Measurements from ENCODE around the gene KIF3B. TPM values are rescaled to one million over a fixed set of nuclear protein-coding genes. Genes with fewer than 3 reads are reported as not detected.
"Not testable (repeated sequence)": the region's sequence is repeated elsewhere in the genome, so short reads cannot be mapped to it uniquely, and the experiment has no call there.

Gene KIF3B
- total RNA-seq, 1 experiment from 2014 or later = 21.7 TPM

DNA sequence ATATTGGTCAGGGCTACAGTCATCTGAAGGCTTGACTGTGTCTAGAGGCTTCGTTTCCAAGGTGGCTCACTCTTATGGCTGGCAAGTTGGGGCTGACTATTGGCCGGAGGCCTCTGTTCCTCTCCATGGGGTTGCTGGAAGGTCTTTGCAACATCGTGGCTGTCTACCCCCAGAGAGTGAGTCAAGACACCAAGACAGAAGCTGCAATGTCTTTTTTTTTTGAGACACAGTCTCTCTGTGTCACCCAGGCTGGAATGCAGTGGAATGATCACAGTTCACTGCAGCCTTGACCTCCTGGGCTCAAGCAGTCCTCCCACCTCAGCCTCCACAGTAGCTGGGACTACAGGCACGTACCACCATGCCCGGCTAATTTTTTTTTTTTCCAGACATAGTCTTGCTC lies 29.4 kb upstream of the KIF3B start:
- no peak overlapping the region for H3K27ac Mint-ChIP-seq (ENCODE audit: low read depth, unreplicated experiment)
- peaks cover 12% of the 10 kb centered on the region for H3K27me3 Mint-ChIP-seq (ENCODE audit: insufficient read depth, unreplicated experiment)
- intact Hi-C loops (cut with micrococcal nuclease) = no loop called here
- CTCF ChIA-PET = interaction anchor here (0.5 kb wide), 1 partner anchor 9 kb away, joined by 5 read pairs; no protein-coding TSS in a partner anchor
- DNase-seq (ENCODE audit: unreplicated experiment) = no peak
- no peaks in the 10 kb centered on the region for H3K9me3 Mint-ChIP-seq (ENCODE audit: unreplicated experiment)
- TF ChIP-seq, protein P1, sequence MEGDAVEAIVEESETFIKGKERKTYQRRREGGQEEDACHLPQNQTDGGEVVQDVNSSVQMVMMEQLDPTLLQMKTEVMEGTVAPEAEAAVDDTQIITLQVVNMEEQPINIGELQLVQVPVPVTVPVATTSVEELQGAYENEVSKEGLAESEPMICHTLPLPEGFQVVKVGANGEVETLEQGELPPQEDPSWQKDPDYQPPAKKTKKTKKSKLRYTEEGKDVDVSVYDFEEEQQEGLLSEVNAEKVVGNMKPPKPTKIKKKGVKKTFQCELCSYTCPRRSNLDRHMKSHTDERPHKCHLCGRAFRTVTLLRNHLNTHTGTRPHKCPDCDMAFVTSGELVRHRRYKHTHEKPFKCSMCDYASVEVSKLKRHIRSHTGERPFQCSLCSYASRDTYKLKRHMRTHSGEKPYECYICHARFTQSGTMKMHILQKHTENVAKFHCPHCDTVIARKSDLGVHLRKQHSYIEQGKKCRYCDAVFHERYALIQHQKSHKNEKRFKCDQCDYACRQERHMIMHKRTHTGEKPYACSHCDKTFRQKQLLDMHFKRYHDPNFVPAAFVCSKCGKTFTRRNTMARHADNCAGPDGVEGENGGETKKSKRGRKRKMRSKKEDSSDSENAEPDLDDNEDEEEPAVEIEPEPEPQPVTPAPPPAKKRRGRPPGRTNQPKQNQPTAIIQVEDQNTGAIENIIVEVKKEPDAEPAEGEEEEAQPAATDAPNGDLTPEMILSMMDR (IDR thresholded peaks at IDR 0.05; ENCODE audit: unreplicated experiment) = no peak
- H3K4me3 Mint-ChIP-seq (ENCODE audit: unreplicated experiment) = no peak overlapping the region
- H3K36me3 Mint-ChIP-seq (ENCODE audit: insufficient read depth, unreplicated experiment) = no peaks in the 10 kb centered on the region
- BruUV-seq (replicated peaks) = no TSS peak
- POLR2A ChIA-PET = interaction anchor here (0.6 kb wide), 1 partner anchor 27 kb away, joined by 4 read pairs; no protein-coding TSS in a partner anchor
- H3K4me1 Mint-ChIP-seq (ENCODE audit: insufficient read depth, unreplicated experiment) = no peaks in the 10 kb centered on the region

DNA sequence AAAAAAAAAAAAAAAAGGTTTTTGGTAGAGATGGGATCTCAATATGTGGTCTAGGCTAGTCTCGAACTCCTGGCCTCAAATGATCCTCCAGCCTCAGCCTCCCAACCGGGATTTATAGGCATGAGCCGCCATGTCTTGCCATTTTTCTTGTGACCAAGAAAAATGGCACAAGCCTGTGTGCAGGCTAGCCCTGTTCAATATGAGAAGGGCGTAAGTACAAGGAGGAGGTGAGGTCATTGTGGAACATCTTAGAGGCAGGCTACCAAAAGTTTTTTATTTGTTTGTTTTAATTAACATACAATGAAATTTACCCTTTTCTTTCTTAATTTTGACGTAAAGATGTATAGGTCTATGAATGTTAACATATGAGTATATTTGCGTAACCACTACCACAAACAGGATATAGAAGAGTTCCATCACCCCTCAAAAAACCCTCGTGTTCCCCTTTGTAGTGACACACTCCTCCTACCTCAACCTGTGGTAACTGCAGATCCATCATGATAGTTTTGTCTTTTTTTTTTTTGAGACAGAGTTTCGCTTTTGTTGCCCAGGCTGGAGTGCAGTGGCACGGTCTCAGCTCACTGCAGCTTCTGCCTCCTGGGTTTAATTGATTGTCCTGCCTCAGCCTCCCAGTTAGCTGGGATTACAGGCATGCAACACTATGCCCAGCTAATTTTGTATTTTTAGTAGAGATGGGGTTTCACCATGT lies 28.3 kb upstream of the KIF3B start:
- intact Hi-C loops (cut with micrococcal nuclease) = no loop called here
- no peaks in the 10 kb centered on the region for H3K36me3 Mint-ChIP-seq (ENCODE audit: insufficient read depth, unreplicated experiment)
- H3K4me3 Mint-ChIP-seq (ENCODE audit: unreplicated experiment) = no peak overlapping the region
- POLR2A ChIA-PET = interaction anchor here (1.4 kb wide), 1 partner anchor 10 kb away, joined by 7 read pairs; no protein-coding TSS in a partner anchor
- H3K27me3 Mint-ChIP-seq (ENCODE audit: insufficient read depth, unreplicated experiment) = peaks cover 12% of the 10 kb centered on the region
- no TSS peak for BruUV-seq (replicated peaks)
- H3K4me1 Mint-ChIP-seq (ENCODE audit: insufficient read depth, unreplicated experiment) = no peaks in the 10 kb centered on the region
- H3K27ac Mint-ChIP-seq (ENCODE audit: low read depth, unreplicated experiment) = no peak overlapping the region
- no peaks in the 10 kb centered on the region for H3K9me3 Mint-ChIP-seq (ENCODE audit: unreplicated experiment)
- CTCF ChIA-PET = interaction anchor here (0.8 kb wide), 1 partner anchor 653 kb away, joined by 5 read pairs; no protein-coding TSS in a partner anchor
- DNase-seq (ENCODE audit: unreplicated experiment) = no peak
- TF ChIP-seq, protein P1 (IDR thresholded peaks at IDR 0.05; ENCODE audit: unreplicated experiment) = no peak

DNA sequence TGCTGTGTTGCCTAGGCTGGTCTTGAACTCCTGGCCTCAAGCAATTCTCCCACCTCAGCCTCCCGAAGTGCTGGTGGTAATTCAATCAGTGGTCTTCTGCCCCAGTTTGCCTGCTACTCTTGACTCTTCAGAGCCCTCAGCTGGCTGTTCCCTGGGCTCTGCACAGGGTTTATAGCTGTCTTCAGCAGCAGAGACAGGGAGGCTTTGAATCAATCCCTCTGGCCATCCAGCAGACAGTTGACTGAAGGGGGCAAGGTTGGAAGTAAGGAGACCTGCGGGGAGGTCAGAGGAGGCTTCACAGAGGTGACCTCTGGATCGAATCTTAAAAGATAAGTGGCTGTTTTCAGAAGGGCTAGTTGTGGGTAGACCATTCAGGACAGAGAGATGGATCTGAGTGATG lies 26.0 kb upstream of the KIF3B start:
- ChIA-PET POLR2A (no interaction called here), CTCF (no interaction called here)
- TF ChIP-seq, protein P1 (IDR thresholded peaks at IDR 0.05; ENCODE audit: unreplicated experiment) = no peak
- Mint-ChIP-seq H3K27me3 (ENCODE audit: insufficient read depth, unreplicated experiment) (peaks cover 12% of the 10 kb centered on the region), H3K27ac (ENCODE audit: low read depth, unreplicated experiment) (no peak overlapping the region), H3K9me3 (ENCODE audit: unreplicated experiment) (no peaks in the 10 kb centered on the region), H3K36me3 (ENCODE audit: insufficient read depth, unreplicated experiment) (no peaks in the 10 kb centered on the region), H3K4me1 (ENCODE audit: insufficient read depth, unreplicated experiment) (no peaks in the 10 kb centered on the region), H3K4me3 (ENCODE audit: unreplicated experiment) (no peak overlapping the region)
- intact Hi-C loops (cut with micrococcal nuclease) = no loop called here
- no TSS peak for BruUV-seq (replicated peaks)
- DNase-seq (ENCODE audit: unreplicated experiment) = no peak

DNA sequence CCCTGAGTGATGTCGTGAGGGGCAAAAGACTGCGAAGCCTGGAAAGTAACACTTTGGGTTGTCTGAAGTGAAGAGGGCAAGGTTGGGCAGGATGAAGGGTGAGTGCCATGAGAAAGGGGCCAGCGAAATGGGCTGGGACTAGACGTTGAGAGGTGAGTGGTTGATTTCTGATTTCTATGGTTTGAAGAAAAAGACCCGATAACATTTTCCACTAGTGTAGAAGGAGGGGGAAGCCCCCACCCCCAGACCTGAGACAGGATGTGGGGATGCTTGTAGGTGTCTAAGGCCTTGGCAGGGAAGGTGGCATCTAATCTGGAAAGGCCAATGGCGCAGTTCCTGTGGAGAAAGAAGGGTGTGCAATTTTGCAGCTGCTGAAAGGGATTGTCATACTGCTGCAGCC lies 25.3 kb upstream of the KIF3B start:
- intact Hi-C loops (cut with micrococcal nuclease) = no loop called here
- H3K27ac Mint-ChIP-seq (ENCODE audit: low read depth, unreplicated experiment) = no peak overlapping the region

DNA sequence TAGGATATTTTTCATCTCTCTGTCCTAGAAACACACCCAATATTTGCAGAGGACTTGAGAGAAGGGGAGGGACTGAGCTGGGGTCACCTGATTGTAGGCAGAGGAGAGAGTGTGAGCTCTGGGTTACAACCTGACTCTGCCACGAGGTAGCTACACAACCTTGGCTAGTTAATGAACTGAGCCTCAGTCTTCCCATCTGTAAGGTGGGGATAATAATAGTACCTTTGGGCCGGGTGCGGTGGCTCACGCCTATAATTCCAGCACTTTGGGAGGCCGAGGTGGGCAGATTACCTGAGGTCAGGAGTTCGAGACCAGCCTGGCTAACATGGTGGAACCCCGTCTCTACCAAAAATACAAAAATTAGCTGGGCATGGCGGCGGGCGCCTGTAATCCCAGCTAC lies 16.5 kb upstream of the KIF3B start:
- BruUV-seq (replicated peaks); H3K4me3 Mint-ChIP-seq (ENCODE audit: unreplicated experiment); H3K27me3 Mint-ChIP-seq (ENCODE audit: insufficient read depth, unreplicated experiment); H3K4me1 Mint-ChIP-seq (ENCODE audit: insufficient read depth, unreplicated experiment); H3K36me3 Mint-ChIP-seq (ENCODE audit: insufficient read depth, unreplicated experiment); DNase-seq (ENCODE audit: unreplicated experiment); H3K27ac Mint-ChIP-seq (ENCODE audit: low read depth, unreplicated experiment); intact Hi-C loops (cut with micrococcal nuclease); POLR2A ChIA-PET; H3K9me3 Mint-ChIP-seq (ENCODE audit: unreplicated experiment): not testable (repeated sequence)
- CTCF ChIA-PET = interaction anchor here (1.2 kb wide), 1 partner anchor 14 kb away, joined by 5 read pairs; no protein-coding TSS in a partner anchor

More for the DNA sequence above, 25.3 kb upstream of the KIF3B start:
- no peaks in the 10 kb centered on the region for H3K9me3 Mint-ChIP-seq (ENCODE audit: unreplicated experiment)
- CTCF ChIA-PET = no interaction called here
- no peak for DNase-seq (ENCODE audit: unreplicated experiment)
- H3K36me3 Mint-ChIP-seq (ENCODE audit: insufficient read depth, unreplicated experiment) = no peaks in the 10 kb centered on the region
- no peak overlapping the region for H3K4me3 Mint-ChIP-seq (ENCODE audit: unreplicated experiment)
- peaks cover 12% of the 10 kb centered on the region for H3K27me3 Mint-ChIP-seq (ENCODE audit: insufficient read depth, unreplicated experiment)
- BruUV-seq (replicated peaks) = no TSS peak
- no peaks in the 10 kb centered on the region for H3K4me1 Mint-ChIP-seq (ENCODE audit: insufficient read depth, unreplicated experiment)
- POLR2A ChIA-PET = no interaction called here
- TF ChIP-seq, protein P1 (IDR thresholded peaks at IDR 0.05; ENCODE audit: unreplicated experiment) = no peak
